ENCODE data around the gene KIF1A. TPM values are rescaled to one million over a fixed set of nuclear protein-coding genes. Genes with fewer than 3 reads are reported as not detected.

The KIF1A gene
- total RNA-seq, 1 donor from 2014 or later, result 90.9 TPM

- peak overlapping the region; percentile 83 for H3K27ac Mint-ChIP-seq (ENCODE audit: unreplicated experiment)
- H3K4me1 Mint-ChIP-seq, result no peaks in the 10 kb centered on the region
- H3K27me3 Mint-ChIP-seq (ENCODE audit: low read depth), result no peaks in the 10 kb centered on the region
- H3K9me3 Mint-ChIP-seq, result no peaks in the 10 kb centered on the region
- H3K36me3 Mint-ChIP-seq (ENCODE audit: low read depth), result no peaks in the 10 kb centered on the region
- DNase-seq (ENCODE audit: low read depth, low spot score), result no peak
- no peak overlapping the region for H3K4me3 Mint-ChIP-seq
- TF ChIP-seq CTCF (conservative IDR thresholded peaks at IDR 0.05), result no peak
These were observed 92.1 kb downstream of the KIF1A start for GRCh38 chr2:240727913-240728312.

DNA sequence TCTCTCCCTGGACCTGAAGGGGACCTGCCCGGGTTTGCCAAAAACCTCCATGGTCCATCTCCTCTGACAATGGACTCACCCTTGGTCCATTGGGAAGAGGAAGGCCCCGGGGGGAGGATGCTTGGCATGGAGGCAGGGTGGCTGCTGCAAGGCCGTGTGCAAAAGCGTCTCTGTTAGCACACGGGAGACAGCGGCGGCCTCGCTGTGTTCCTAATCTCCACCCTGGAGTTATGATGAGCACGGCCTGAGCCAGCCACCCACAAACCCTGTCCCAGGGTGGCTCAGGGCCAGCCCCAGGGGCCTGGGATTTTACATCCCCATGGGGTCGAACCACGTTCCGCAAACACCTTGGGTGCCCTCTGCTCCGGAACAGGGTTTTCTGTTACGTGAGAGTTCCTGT is 92.6 kb downstream of the KIF1A start:
- Mint-ChIP-seq H3K36me3 (ENCODE audit: low read depth) (no peaks in the 10 kb centered on the region), H3K27me3 (ENCODE audit: low read depth) (no peaks in the 10 kb centered on the region), H3K4me3 (no peak overlapping the region), H3K9me3 (no peaks in the 10 kb centered on the region), H3K4me1 (no peaks in the 10 kb centered on the region), H3K27ac (ENCODE audit: unreplicated experiment) (no peak overlapping the region)
- no peak for DNase-seq (ENCODE audit: low read depth, low spot score)
- no peak for TF ChIP-seq CTCF (conservative IDR thresholded peaks at IDR 0.05)

- no peaks in the 10 kb centered on the region for H3K27me3 Mint-ChIP-seq (ENCODE audit: low read depth)
- no peak overlapping the region for H3K4me3 Mint-ChIP-seq
- no peaks in the 10 kb centered on the region for H3K4me1 Mint-ChIP-seq
- no peak for DNase-seq (ENCODE audit: low read depth, low spot score)
- no peak for TF ChIP-seq CTCF (conservative IDR thresholded peaks at IDR 0.05)
- peak overlapping the region; percentile 57 for H3K27ac Mint-ChIP-seq (ENCODE audit: unreplicated experiment)
- H3K36me3 Mint-ChIP-seq (ENCODE audit: low read depth), result no peaks in the 10 kb centered on the region
- H3K9me3 Mint-ChIP-seq, result no peaks in the 10 kb centered on the region
These were observed 93.1 kb downstream of the KIF1A start for GRCh38 chr2:240726876-240727275.

GRCh38 chr2:240725671-240726070 is 94.3 kb downstream of the KIF1A start:
- Mint-ChIP-seq H3K36me3 (ENCODE audit: low read depth) (no peaks in the 10 kb centered on the region), H3K4me3 (no peak overlapping the region), H3K27me3 (ENCODE audit: low read depth) (no peaks in the 10 kb centered on the region), H3K27ac (ENCODE audit: unreplicated experiment) (peak overlapping the region; percentile 12), H3K9me3 (no peaks in the 10 kb centered on the region), H3K4me1 (no peaks in the 10 kb centered on the region)
- no peak for DNase-seq (ENCODE audit: low read depth, low spot score)
- no peak for TF ChIP-seq CTCF (conservative IDR thresholded peaks at IDR 0.05)

DNA sequence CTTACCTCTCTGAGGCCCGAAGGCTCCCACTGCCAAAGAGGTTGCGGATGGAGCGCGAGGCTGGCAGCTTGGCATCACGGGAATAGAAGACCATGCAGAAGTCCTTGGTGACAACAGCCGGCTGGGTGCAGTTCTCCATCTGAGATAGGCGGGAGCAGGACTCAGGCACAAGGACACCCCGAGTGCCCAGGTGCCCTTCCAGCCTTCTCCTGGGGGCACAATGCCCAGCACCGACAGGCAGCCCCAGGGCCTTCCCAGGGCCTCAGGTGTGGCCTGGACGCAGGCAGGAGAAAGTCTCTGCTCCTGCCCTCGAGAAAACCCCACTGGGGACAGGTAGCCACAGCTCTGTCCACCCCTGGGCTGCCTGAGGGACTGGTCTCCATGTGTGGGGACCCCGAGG is 94.8 kb downstream of the KIF1A start:
- DNase-seq (ENCODE audit: low read depth, low spot score), result no peak
- no peaks in the 10 kb centered on the region for H3K9me3 Mint-ChIP-seq
- no peaks in the 10 kb centered on the region for H3K4me1 Mint-ChIP-seq
- H3K27ac Mint-ChIP-seq (ENCODE audit: unreplicated experiment), result no peak overlapping the region
- H3K36me3 Mint-ChIP-seq (ENCODE audit: low read depth), result no peaks in the 10 kb centered on the region
- no peak overlapping the region for H3K4me3 Mint-ChIP-seq
- no peaks in the 10 kb centered on the region for H3K27me3 Mint-ChIP-seq (ENCODE audit: low read depth)
- TF ChIP-seq CTCF (conservative IDR thresholded peaks at IDR 0.05), result no peak

GRCh38 chr2:240724431-240724830 is 95.6 kb downstream of the KIF1A start:
- H3K4me1 Mint-ChIP-seq, result no peaks in the 10 kb centered on the region
- no peak for DNase-seq (ENCODE audit: low read depth, low spot score)
- H3K4me3 Mint-ChIP-seq, result no peak overlapping the region
- H3K27me3 Mint-ChIP-seq (ENCODE audit: low read depth), result no peaks in the 10 kb centered on the region
- H3K9me3 Mint-ChIP-seq, result no peaks in the 10 kb centered on the region
- H3K27ac Mint-ChIP-seq (ENCODE audit: unreplicated experiment), result no peak overlapping the region
- no peak for TF ChIP-seq CTCF (conservative IDR thresholded peaks at IDR 0.05)
- H3K36me3 Mint-ChIP-seq (ENCODE audit: low read depth), result no peaks in the 10 kb centered on the region

Measured in neural crest cell (in vitro differentiated cells).